Brain pericyte (primary cell): ENCODE measurements around the gene COL18A1.
A peak's percentile ranks its signal among the peaks of the same experiment; 100 is the strongest.

Source experiments
- DNase-seq: peaks from one replicate; pipeline ENCODE4 v3.0.0-alpha.2; 2012; ENCODE audit warnings: low read depth, low spot score

Gene COL18A1

DNA sequence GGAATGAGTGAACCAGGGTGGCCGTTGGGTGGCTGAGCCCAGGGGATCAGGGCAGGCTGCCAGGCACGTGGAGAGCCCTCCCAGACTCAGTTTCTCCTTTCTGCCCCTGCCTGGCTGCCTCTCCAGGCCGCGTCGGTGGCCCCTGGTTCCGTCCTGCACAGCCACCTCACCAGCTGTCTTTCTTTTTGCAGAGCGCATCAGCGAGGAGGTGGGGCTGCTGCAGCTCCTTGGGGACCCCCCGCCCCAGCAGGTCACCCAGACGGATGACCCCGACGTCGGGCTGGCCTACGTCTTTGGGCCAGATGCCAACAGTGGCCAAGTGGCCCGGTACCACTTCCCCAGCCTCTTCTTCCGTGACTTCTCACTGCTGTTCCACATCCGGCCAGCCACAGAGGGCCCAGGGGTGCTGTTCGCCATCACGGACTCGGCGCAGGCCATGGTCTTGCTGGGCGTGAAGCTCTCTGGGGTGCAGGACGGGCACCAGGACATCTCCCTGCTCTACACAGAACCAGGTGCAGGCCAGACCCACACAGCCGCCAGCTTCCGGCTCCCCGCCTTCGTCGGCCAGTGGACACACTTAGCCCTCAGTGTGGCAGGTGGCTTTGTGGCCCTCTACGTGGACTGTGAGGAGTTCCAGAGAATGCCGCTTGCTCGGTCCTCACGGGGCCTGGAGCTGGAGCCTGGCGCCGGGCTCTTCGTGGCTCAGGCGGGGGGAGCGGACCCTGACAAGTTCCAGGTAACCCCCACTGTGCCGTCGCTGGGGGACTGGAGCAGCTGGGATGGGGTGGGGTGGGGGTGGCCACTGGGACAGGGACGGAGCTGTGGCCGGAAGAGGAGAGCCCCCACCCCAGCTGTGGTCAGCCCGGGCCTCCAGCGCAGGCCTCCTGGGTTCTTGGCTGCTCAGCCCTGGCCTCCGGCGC, 63.3 kb downstream of the COL18A1 start:
- no peak for DNase-seq

GRCh38 chr21:45468971-45469272, 64.0 kb downstream of the COL18A1 start:
- no peak for DNase-seq

DNA sequence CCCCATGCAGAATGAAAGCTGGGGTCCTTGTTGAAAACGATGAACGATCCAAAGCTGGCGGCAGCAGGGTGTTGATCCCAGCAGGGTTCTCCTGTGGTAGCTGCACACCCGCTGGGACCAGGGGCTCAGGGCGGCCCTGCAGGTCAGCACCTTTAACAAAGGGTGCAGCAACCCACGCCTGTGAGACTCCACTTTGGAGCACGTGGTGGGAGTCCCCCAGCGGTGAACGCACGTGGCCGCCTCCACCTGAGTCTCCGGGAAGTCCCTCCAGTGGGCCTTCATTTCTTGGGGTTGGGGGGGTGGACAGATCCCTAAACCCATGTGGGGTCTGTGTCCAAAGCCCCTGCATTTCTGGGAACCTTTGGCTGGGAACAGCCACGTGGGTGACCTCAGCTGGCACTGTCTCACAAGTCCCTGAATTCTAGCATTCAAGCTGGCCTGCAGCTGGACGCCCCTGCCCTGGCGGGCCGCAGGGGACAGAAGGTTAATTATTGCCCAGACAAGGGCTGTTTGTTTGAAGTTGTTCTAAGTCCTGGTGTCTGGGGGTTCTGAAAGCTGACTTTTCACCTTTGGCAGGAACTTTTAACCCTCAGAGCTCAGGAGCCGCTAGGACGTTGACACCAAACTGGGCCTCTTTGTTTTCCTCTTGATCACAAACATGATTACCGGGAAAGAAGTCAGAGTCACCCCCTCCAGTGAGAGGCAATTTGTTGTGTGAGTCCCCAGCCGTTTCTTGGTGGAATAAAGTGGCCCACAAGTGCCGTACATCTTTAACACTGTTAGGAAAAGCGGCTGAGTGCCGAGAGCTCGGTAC, 64.5 kb downstream of the COL18A1 start:
- DNase-seq, result no peak

- DNase-seq, result no peak
Measured at GRCh38 chr21:45470087-45470515, 65.1 kb downstream of the COL18A1 start.

DNA sequence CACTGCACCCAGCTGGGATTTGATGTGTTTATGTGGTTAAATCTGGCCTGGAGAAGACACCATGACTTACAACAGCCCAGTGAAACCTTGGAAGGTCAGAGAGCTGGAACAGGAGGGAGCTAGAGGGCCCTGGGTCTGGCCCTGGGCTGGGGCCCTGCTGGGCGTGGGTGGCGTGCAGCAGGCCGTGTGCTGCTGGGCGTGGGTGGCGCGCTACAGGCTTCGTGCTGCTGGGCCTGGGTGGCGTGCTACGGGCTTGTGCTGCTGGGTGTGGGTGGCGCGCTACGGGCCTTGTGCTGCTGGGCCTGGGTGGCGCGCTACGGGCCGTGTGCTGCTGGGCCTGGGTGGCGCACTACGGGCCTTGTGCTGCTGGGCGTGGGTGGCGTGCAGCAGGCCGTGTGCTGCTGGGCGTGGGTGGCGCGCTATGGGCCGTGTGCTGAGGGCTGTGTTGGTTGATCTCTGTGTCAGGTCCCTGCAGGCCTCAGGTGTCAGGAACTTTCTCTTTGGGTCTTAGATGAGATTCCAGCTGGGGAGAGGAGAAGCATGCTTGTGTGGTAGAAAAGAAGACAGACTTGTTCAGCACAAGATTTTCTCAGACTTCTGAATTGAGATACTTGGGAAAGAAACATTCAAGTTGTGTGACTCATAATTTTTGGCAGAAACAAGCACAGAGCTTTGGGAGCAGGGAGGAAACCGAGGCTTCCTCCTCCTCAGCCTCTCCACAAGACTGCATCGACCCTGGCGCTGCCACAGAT, 66.0 kb downstream of the COL18A1 start:
- peak; percentile 81 for DNase-seq

- DNase-seq, result peak; percentile 92
Measured at GRCh38 chr21:45471525-45472221, 66.7 kb downstream of the COL18A1 start.

DNA sequence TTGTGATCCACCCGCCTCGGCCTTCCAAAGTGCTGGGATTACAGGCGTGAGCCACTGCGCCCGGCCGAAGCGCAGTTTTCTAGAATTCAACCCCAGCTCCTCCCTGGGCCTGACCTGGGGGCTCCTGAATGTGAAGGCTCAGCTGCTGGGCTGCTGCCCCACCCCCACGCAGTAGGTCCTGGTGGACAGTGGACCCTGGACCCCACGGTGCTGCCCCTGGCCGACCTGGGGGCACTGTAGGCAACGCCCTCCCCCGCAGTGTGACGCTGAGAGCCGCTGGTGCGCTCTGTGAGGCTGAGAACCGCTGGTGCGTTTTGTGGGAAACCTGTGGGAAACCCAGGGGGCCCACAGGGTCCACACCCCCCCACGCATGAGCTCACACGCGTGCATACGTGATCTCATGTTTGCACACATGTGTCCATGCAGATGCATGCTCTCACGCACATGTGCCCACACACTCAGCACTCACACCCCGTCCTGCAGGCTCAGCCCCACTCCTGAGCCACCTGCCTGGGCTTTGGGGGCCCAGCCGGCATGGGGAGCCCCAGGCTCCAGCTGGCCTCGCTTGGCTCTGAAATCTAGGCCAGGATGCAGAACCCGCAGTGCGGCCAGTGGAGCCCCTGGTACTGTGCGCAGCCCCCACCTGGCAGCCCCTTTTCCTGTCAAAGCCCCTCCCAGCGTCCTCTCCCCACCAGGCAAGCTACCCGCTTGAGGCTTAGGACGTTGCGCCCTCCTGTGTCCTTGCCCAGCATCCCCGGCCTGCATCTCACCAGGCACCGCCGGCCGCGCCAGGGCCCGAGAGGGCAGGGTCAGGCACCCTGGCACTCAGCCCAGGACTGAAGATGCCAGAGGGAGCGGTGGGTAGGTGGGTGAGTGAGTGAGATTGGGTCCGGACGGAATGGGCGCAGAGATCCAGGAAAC, 67.7 kb downstream of the COL18A1 start:
- no peak for DNase-seq

- DNase-seq, result no peak
Measured at GRCh38 chr21:45473496-45474322, 68.7 kb downstream of the COL18A1 start.

DNA sequence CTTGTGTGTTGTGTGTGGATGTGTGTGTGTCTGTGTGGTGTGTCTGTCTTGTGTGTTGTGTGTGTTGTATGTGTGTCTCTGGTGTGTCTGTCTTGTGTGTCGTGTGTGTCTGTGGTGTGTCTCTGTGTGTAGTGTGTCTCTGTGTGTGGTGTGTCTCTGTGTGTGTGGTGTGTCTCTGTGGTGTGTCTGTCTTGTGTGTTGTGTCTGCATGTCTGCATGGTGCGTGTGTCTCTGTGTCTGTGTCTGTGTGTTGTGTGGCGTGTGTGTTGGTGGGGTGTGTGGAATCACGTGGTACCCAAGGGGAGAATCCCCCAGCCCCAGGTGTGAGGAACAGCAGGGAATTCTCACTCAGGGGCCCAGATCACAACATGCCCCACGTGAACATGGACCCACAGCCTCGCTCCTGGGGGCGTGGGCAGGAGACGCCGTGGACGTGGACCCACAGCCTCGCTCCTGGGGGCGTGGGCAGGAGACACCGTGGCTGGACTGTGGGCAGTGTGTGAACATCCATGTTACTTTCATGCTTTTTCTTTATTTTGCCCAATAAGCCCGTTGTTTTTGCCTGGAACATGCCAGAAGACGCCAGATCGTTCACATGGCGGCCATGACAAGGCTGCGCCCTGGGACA, 69.5 kb downstream of the COL18A1 start:
- DNase-seq, result no peak

GRCh38 chr21:45475004-45475685, 70.2 kb downstream of the COL18A1 start:
- no peak for DNase-seq

DNA sequence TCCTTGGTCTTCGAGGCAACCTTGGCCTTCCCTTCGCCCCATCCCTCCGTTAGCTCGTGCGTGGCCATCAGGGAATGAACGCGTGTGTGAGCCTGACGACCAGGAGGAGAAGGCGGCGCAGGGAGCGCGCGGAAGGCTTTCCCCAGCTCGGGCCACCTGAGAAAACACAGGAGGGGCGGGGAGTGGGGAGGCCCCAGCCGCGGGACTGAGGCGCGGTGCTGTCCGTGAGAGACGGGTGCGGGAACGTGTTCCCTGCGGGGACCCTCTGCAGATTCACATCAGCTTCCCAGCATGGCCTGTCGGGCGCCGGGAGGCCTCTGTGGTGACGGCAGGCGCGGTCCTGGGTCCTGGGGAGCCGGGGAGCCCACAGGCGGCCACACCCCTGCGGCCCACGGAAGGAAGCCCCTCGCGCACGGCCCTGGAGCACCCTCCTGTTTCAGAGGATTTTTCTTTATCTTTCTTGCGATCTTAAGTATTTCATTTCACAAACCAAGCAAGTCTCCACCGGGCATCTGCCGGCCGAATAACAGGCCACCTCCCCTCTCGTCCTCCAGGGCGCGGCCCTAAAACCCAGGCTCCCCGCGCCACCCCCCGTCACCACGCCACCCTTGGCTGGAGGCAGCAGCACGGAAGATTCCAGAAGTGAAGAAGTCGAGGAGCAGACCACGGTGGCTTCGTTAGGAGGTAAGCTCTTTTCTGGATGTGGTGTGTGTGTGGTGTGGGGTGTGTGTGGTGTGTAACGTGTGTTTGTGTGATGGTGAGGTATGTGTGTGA, 71.0 kb downstream of the COL18A1 start:
- no peak for DNase-seq

GRCh38 chr21:45476582-45476981, 71.6 kb downstream of the COL18A1 start:
- no peak for DNase-seq

DNA sequence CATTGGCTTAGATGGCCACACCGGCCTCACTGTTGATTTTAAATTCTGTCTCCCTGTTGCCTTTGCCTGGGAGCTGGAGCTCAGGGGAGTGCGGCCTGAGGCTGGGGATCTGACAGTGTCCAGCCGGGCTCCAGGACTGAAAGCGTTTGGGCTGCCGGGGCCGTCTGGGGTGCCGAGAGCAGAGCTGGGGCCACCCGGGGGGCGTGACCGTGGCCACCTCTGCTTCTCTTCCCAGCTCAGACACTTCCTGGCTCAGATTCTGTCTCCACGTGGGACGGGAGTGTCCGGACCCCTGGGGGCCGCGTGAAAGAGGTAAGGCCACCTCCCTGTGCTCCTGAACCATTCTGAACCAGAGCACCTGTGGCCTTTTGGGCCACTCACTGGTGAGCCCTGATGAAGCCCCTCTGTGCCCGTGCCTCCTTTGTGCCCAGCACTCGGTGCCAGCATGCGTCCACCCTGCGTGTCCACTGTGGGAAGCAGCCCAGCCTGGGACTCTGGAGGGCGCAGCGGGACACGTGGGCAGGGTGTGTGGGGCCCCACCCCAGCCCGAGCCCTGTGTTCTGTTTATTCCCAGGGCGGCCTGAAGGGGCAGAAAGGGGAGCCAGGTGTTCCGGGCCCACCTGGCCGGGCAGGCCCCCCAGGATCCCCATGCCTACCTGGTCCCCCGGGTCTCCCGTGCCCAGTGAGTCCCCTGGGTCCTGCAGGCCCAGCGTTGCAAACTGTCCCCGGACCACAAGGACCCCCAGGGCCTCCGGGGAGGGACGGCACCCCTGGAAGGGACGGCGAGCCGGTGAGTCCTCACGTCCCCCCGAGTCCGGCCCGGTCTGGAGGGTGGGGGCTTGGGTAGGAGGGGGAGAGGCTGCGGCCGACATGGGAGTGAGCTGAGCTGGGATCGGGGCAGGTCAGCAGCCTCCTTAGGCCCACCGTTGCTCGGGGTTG, 72.5 kb downstream of the COL18A1 start:
- DNase-seq, result no peak

GRCh38 chr21:45478115-45478801, 73.3 kb downstream of the COL18A1 start:
- no peak for DNase-seq

GRCh38 chr21:45478816-45479669, 74.1 kb downstream of the COL18A1 start:
- no peak for DNase-seq
